ENCODE results near the gene SLC1A1.

- no peak for TF ChIP-seq EP300 (IDR thresholded peaks at IDR 0.05)
- TF ChIP-seq CTCF (IDR thresholded peaks at IDR 0.05): no peak
- no peak for TF ChIP-seq POLR2A (IDR thresholded peaks at IDR 0.05)
Observed at GRCh38 chr9:4614627-4615026, 124.4 kb downstream of the SLC1A1 start.

Data from gastroesophageal sphincter (tissue), 3 donors.